Measurements from ENCODE around the gene ODF2.

DNA sequence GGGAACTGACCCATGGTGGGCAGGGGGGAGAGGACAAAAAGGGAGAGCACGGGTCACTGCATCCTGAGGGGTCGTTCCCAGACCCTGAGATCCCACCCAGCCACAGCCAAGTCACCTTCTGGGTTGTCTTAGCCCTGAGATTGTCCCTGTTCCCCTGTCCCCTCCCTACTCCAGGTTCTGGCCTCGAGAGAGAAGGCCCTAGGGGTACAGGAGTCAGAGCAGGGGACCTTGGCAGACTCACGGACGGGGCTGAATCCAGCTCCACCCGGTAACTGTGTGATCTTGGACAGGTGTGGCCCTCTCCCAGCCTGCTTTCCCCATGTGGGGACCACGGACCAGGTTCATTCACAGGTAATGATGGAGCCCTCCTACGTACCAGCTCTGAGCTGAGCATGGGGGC lies 46.4 kb upstream of the ODF2 start:
- no peak for TF ChIP-seq EZH2 (IDR thresholded peaks at IDR 0.05; ENCODE audit: borderline replicate concordance, low read length)
- TF ChIP-seq, protein P1, sequence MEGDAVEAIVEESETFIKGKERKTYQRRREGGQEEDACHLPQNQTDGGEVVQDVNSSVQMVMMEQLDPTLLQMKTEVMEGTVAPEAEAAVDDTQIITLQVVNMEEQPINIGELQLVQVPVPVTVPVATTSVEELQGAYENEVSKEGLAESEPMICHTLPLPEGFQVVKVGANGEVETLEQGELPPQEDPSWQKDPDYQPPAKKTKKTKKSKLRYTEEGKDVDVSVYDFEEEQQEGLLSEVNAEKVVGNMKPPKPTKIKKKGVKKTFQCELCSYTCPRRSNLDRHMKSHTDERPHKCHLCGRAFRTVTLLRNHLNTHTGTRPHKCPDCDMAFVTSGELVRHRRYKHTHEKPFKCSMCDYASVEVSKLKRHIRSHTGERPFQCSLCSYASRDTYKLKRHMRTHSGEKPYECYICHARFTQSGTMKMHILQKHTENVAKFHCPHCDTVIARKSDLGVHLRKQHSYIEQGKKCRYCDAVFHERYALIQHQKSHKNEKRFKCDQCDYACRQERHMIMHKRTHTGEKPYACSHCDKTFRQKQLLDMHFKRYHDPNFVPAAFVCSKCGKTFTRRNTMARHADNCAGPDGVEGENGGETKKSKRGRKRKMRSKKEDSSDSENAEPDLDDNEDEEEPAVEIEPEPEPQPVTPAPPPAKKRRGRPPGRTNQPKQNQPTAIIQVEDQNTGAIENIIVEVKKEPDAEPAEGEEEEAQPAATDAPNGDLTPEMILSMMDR (conservative IDR thresholded peaks at IDR 0.05 in 1 of 2, IDR thresholded peaks at IDR 0.05 in 1 of 2; ENCODE audit: extremely low read depth in 1 of 2, insufficient read depth in 1 of 2, low read depth in 1 of 2, low read length in 2 of 2): no peak

All from mammary epithelial cell (primary cell).